GM21381 (cell line): ENCODE data around the gene PPWD1.
"Not testable (repeated sequence)": the region's sequence is repeated elsewhere in the genome, so short reads cannot be mapped to it uniquely, and the experiment has no call there.

Experiments
- ATAC-seq: cut with Tn5 transposase; IDR thresholded peaks from one replicate; pipeline ENCODE4 v1.9.1; 2021; ENCODE audit warnings: mild to moderate bottlenecking, moderate library complexity; ENCODE audit not compliant: unreplicated experiment

Gene PPWD1

GRCh38 chr5:65562731-65563701, at the start of gene PPWD1, which contains the start of gene CENPK:
Gene PPWD1 (plus strand): TSS chr5:65563296. CDS start chr5:65563311, 15 bp downstream.
Gene CENPK (minus strand): TSS chr5:65563168. CDS start chr5:65554907, 8,261 bp downstream.
- peak; percentile 99 for ATAC-seq

- ATAC-seq = no peak
Observed at GRCh38 chr5:65525726-65526125, 37.4 kb upstream of the PPWD1 start.

- no peak for ATAC-seq
Observed at GRCh38 chr5:65530904-65531303, 32.2 kb upstream of the PPWD1 start.

DNA sequence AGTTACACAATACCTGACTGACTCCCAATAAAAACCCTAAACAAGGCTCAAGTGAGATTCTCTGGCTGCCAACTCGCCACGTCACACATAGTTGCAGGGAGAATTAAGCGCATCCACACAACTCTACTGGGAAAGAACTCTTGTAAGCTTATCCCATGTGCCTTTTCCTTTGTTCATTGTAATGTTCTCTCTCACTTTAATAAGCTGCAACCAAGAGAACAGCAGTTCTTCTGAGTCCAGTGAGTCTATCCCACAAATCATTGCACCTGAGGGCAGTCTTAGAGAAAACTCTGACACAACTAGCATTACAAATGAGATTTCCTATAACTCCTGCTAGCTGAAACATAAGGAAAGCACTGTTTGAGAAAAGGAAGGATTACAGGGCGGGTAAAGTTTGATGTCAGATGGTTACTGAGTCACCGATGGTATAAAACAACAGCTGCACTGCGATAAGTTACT, 27.5 kb upstream of the PPWD1 start:
- no peak for ATAC-seq

DNA sequence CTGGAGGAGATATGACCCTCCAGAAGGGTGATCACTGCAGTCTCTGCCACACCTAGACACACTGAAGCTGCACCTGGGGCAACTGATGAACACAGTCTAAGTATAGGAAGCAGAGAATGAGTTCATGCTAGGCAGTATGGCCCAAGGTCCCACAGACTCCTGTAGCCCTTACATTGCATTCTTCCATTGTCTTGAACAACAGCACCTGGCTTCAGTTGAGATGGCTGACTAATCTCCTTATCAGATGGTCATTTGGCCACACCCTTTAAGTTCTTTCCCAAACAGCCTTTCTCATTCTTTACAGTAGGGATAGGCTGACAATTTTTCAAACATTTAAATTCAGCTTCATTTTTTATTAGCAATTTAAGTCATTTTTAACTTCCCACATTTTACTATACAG, 23.3 kb upstream of the PPWD1 start:
- no peak for ATAC-seq

DNA sequence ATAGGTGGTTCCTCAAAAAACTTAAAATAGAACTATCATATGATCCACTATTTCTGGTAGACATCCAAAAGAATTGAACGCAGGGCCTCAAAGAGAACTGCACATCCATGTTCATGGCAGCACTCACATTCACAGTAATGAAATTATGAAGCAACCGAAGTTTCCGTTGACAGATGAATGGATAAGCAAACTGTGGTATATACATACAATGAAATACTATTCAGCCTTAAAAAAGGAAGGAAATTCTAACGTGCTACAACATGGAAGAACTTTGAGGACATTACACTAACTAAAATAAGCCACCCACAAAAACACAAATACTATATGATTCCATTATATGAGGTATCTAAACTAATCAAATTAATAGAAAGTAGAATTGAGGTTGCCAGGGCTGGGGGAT, 18.6 kb upstream of the PPWD1 start:
- no peak for ATAC-seq

DNA sequence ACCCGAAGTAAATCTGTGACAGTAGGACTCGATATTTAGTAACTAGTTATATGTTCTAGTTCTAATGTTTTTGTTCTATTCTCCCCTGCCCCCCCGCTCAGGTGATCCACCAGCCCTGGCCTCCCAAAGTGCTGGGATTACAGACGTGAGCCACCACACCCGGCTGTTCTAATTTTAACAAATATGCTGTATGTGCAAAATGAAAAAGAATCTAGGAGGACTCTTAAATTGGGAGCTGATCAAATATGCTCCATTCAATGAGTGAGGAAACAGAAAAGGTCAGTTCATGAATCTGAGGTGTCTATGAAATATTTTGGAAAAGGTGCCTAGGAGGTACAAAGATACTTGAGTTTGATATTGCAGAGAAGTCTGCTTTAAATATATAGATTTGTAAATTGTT, 17.0 kb upstream of the PPWD1 start:
- no peak for ATAC-seq

DNA sequence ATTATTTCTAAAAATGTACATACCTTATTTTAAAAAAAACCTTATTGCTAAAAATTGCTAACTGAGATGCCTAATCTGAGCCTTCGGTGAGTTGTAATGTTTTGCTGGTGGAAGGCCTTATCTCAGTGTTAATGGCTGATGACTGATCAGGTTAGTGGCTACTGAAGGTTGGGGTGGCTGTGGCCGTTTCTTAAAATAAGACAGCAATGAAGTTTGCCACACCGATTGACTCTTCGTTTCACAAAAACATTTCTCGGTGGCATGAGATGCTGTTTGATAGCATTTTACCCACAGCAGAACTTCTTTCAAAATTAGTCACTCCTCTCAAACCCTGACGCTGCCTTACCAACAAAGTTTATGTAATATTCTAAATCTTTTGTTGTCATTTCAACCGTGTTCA, 14.8 kb upstream of the PPWD1 start:
- ATAC-seq = no peak

GRCh38 chr5:65553941-65554340, 9.2 kb upstream of the PPWD1 start:
- no peak for ATAC-seq

GRCh38 chr5:65555287-65555686, 7.8 kb upstream of the PPWD1 start:
- ATAC-seq = no peak

DNA sequence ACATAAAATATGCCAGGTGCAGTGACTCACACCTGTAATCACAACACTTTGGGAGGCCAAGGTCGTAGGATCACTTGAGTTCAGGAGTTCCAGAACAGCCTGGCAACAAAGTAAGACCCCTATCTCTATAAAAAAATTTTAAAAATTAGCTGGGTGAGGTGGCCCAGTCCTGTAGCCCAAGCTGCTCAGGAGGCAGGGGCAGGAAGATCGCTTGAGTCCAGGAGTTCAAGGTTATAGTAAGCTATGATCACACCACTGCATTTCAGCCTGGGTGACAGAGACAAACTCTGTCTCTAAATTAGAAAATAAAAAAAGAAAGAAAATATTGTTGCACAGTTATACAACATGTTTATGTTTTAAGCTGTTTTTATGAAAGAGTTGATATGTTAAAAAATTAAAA, 6.9 kb upstream of the PPWD1 start:
- no peak for ATAC-seq

GRCh38 chr5:65556718-65557117, 6.4 kb upstream of the PPWD1 start:
- no peak for ATAC-seq

GRCh38 chr5:65563777-65564176, 681 bp downstream of the PPWD1 start:
- no peak for ATAC-seq

DNA sequence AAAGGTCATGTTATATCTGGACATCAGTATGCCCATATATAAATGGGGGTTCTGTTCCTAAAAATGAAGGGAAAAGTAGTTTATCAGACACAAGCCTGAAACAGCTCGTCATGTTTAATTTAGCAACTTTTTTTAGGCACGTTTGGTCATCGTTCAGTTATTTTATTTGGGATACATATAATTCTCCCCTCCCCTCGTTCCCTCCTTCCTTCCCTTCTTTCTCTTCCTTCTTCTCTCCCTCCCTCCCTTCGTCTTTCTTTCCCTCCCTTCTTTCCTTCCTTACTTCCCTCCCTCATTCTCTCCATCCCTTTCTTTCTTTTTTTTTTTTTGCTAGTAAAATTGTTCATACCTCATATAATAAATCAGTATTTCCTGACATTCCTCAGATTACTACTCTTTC, 3.4 kb downstream of the PPWD1 start:
- ATAC-seq = no peak

GRCh38 chr5:65570598-65571226, 7.6 kb downstream of the PPWD1 start:
- no peak for ATAC-seq

- no peak for ATAC-seq
Observed at GRCh38 chr5:65577141-65577540, 14.0 kb downstream of the PPWD1 start.

DNA sequence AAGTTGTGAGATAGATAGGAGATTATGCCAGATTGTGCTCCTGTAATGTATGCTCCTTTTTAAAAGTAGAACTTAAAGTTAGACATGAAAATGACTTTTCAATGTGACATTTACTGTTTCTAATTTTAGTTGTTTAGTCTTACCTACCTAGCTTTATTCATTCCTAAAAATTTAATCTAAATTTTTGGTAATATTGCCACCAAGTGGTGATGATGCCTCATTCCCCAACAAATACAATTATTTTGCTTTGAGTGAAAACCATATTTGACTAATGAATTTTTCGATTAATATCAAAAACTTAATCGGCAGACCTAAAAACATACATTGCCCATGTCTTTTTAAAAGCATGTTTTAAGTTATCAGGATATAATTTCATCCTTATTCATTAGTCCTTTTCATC, 25.6 kb downstream of the PPWD1 start:
- ATAC-seq = no peak

- not testable (repeated sequence) for ATAC-seq
Observed at GRCh38 chr5:65601761-65602160, 38.7 kb downstream of the PPWD1 start.

- ATAC-seq = no peak
Observed at GRCh38 chr5:65611524-65611923, 48.4 kb downstream of the PPWD1 start.

DNA sequence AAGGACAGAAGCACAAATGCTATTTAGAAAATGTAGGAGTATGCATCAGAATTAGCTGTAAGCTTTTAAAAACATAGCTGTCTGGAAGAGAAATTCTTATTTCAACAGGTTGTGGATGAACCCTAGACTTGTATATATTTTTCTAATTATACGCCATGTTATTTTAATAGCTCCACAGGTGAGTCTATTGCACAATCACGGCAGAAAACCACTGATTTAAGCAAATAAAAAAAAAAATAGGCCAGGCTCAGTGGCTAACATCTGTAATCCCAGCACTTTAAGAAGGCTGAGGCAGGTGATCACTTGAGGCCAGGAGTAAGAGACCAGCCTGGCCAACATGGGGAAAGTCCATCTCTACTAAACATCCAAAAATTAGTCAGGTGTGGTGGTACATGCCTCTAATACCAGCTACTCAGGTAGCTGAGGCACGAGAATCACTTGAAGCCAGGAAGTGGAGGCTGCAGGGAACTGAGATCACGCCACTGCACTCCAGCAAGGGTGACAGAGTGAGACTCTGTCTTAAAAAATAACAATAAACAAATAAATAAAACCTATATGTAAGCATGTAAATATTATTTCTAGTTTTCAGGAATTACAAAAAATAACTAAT, 49.3 kb downstream of the PPWD1 start:
- no peak for ATAC-seq

DNA sequence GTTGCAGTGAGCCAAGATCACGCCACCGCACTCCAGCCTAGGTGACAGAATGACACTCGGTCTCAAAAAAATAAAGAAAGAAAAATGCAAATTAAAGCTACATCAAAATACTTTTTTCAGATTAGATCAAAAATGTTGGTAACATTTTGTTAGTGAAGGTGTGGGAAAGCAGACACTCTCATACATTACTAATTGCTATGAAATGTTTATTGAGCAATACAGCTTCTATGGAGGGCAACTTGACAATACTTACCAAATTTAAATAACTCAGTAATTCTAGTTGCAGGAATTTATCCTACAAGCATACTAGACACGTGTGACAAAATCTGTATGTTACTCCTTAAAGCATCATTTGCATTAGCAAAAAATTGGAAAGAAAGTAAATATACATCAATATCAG, 56.9 kb downstream of the PPWD1 start:
- ATAC-seq = no peak

DNA sequence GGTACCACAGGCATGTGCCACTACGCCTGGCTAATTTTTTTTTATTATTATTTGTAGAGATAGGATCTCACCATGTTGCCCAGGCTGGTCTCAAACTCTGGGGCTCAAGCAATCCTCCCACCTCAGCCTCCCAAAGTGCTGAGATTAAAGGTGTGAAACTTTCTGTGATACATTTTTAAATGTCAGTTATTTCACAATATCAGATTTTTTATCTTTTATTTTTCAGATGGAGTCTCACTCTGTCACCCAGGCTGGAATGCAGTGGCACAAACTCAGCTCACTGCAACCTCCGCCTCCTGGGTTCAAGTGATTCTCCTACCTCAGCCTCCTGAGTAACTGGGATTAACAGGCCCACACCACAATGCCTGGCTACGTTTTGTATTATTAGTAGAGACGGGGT, 58.9 kb downstream of the PPWD1 start:
- ATAC-seq = not testable (repeated sequence)
